ENCODE results near the gene PPY.
"Not testable (repeated sequence)": the region's sequence is repeated elsewhere in the genome, so short reads cannot be mapped to it uniquely, and the experiment has no call there.

Gene PPY

DNA sequence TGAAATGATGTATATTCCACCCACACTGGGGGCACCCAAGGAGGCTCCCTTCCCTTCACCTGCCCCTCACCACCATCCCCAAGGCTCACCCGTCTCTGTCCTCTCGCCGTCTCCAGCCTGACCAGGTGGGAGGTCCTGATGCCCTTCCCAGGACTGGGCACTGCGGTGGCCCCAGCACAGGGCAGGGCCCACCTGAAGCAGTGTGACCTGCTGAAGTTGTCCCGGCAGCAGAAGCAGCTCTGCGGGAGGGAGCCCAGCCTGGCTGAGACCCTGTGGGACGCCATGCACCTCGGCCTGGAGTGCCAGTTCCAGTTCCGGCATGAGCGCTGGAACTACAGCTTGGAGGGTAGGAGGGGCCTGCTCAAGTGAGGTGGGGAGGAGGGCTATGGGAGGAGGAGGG is 9.9 kb downstream of the PPY start:
- no peak for DNase-seq (ENCODE audit: low read depth in 2 of 2)

GRCh38 chr17:43931062-43931571 is 11.2 kb downstream of the PPY start:
- no peak for DNase-seq (ENCODE audit: low read depth in 2 of 2)

DNA sequence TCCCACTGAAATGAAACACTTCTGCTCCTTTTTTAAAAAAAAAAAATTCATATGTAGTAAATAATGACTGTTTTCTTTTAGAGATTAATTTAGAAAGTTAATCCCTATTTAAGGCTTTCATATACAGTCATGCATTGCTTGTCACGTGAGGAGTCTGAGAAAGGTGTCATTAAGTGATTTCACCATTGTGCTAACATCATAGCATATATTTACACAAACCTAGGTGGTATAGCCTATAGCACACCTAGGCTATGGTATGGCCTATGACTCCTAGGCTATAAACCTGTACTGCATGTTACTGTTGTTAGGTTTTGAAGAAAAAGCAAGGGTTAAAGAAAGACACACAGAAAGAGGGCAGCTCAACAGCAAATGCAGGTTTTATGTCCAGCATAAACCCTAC is 13.7 kb downstream of the PPY start:
- DNase-seq (ENCODE audit: low read depth in 2 of 2): no peak

GRCh38 chr17:43927929-43928328 is 14.3 kb downstream of the PPY start:
- DNase-seq (ENCODE audit: low read depth in 2 of 2): not testable (repeated sequence)

- no peak for DNase-seq (ENCODE audit: low read depth in 2 of 2)
Measured at GRCh38 chr17:43927060-43927864, 15.0 kb downstream of the PPY start.

GRCh38 chr17:43924558-43924957 is 17.7 kb downstream of the PPY start:
- no peak for DNase-seq (ENCODE audit: low read depth in 2 of 2)

DNA sequence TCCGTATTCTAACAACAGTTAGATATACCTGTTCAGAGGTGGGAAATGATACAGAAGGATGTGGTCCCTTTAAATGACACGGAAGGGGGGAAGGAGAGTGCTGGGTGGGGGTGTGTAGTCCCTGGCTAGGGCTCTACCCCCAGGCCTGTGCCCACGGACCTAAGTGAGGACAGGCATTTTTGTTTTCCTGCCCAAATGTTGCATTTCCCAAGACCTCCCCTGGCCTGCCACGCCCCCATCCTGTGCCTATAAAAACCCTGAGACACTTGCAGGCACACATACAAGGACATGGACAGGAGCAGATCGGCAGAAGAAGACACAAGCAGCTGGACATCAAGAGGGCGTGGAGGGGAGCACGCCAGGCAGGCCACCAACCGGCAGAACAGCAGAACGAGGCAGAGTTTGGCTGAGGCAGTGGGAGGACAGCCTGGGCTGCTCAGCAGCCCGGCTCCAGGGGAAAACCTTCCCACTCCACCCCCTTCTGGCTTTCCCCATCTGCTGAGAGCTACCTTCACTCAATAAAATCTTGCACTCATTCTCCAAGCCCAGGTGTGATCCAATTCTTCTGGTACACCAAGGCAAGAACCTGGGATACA is 21.7 kb downstream of the PPY start:
- DNase-seq (ENCODE audit: low read depth in 2 of 2): no peak

- no peak for DNase-seq (ENCODE audit: low read depth in 2 of 2)
Measured at GRCh38 chr17:43918026-43918389, 24.3 kb downstream of the PPY start.

DNA sequence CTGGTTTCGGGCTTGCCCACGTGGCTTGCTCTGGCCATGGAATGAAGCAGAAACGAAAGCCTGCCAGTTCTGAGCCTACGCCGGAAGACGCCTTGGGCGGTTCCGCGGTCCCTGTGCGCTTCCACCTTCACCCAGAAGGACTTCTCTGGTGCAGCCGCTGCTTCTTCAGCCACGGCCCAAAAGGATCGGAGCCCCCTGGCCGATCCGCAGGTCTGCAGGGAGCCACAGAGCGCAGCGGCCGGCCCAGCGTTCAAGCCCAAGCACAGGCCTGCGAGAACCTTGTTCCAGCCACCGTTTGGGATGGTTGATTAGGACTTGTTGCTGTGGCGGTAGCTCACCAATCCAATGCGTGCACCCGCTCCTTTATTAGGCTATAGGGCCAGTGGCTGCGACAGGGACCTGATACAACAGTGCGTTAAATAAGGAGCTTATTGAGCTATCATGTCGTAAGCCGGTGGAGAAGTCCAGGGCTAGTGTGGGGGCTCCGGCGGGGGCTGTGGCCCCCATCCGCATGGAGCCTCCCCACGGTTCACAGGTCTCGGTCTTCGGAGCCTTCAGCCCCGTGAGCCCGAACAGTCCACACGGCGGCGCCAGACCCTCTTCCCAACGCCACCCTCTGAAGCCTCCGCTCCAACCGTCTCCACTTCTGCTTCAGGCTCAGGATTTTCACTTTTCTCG is 24.8 kb downstream of the PPY start:
- no peak for DNase-seq (ENCODE audit: low read depth in 2 of 2)

DNA sequence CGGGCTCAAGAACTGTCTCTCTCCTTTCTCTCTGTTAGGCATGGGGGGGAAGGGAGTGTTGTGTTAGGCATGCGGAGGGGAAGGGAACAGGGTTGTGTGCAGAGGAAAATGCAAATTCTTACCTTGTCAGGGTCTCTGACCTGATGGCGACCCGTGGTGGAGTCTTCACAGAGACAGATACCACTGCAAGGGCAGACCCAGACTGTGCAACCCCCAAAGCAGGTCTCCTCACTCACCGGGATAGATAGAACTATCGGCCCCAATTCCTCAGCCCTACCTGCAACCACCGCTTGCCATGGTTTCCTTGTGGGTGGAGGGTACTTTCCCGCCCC is 25.3 kb downstream of the PPY start:
- DNase-seq (ENCODE audit: low read depth in 2 of 2): no peak

DNA sequence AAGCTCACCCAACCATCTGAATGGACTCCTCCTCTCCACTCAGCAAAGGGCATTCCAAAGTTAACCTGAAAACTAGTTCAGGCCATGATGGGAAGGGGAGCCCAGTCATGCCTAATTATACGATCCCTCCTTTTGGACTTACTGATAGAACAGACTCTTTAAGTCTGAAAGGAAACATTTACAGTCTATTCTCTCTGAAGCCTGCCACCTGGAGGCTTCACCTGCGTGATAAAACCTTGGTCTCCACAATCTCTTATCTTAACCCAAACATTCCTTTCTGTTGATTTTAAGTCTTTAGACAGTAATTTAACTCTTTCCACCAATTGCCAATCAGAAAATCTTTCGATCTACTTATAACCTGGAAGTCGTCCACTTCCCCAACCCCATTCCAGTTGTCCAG is 25.9 kb downstream of the PPY start:
- no peak for DNase-seq (ENCODE audit: low read depth in 2 of 2)

GRCh38 chr17:43915559-43915958 is 26.7 kb downstream of the PPY start:
- DNase-seq (ENCODE audit: low read depth in 2 of 2): no peak

DNA sequence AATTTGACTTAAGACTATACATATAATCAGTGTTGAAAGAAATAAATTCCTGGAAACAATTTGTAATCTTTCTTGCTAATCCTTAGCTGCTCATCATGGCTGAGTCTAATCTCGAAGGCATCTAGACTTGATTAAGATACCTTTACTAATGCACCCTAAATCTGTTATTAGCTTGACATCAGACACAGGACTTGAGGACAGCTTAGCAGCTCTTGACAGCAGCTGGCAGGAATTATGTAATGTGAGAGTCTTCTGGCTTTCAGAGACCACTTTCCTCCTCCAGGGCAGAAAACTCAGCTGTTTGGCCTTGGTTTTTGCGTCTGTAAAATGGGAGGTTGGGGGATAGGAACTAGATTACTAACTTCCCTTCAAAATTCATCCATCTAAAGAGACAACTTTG is 27.8 kb downstream of the PPY start:
- DNase-seq (ENCODE audit: low read depth in 2 of 2): no peak

DNA sequence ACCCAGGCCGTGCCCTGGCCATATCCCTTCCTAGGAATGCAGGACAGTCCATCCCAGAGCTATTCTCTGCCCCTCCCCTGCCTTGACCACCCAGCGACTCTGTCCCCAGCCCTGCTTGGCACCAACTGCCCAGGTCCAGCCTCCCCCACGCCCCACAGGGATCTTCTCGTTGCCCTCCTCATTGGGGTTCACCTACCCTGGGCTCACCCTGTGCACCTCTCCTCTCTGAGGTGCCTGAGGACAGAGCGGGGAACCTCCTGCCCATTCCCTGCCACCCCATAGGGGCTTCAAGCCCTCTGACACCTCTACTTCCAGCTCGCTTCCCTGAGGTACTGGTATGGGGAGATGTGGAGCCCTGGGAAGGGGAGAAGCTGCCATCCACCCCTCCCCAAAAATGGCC is 28.7 kb downstream of the PPY start:
- DNase-seq (ENCODE audit: low read depth in 2 of 2): no peak

DNA sequence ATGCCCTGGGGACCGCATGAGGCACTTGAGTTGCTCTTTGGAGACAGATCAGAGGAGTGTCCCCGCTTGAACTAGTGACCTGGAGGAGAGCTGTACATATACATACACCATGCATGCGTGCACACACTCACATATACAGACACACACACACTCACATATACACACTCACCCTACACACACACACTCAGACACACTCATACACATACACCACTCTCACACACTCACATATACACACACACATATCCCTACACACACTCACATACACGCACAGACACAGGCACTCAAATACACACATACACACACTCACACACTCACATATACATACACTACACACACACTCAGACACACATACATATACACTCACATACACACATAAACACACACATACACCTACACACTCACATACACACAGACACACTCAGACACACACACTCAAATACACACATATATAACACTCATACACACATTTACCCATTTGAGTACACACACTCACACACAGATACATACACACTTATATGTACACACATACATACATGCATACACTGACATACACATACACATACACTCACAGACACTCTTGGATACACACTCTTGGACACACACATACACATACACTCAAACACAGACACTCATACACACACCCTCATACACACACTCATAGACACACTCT is 29.5 kb downstream of the PPY start:
- no peak for DNase-seq (ENCODE audit: low read depth in 2 of 2)

DNA sequence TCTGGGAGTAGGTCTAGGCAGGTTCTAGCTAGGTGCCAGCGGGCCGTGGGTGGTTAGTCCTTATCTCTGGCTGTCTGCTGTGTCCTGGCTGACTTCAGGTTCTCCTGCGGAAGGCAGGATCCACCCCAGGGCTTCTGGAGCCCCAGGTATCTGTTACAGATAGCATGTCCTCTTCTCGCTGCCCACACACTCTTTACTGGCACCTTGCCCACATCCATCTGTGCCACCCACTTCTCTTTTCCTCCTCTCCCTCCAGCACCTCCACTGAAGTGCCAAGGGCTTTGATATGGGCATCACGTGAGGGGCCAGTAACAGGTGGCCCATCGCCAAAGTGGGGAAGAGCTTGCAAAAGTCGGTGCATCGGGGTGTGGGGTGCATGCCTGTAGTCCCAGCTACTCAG is 30.4 kb downstream of the PPY start:
- no peak for DNase-seq (ENCODE audit: low read depth in 2 of 2)

DNA sequence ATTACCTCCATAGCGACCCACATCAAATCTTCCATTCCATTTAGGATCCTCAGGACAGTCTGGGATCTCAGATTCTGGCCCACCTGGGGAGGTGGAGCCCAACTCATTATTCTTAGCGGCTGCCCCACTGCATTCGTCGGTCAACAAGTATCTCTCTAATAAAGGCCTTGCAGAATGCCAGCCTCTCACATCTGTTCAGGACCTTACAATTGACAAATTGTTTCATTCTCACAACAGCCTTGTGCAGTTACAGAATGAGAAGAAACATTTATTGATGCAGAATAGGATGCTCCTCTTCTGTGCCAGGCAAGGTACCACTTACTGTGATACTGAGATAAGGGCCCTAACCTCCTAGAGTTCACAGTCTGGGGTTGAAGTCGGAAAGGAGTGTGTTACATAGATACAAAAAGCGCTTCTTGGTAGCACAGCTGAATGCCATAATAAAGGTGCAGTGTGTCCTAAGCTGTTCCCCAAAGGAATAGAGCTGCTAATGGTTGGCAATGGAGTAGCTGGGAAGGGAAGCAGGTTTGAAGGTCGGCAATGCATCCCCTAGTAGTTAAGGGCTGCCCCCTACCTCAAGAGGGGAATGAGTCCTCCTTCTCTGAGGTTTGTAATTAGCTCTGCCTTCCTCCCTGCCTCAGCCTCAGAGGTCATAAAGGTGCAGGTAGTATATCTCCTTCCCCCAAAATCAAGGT is 32.6 kb downstream of the PPY start:
- no peak for DNase-seq (ENCODE audit: low read depth in 2 of 2)

DNA sequence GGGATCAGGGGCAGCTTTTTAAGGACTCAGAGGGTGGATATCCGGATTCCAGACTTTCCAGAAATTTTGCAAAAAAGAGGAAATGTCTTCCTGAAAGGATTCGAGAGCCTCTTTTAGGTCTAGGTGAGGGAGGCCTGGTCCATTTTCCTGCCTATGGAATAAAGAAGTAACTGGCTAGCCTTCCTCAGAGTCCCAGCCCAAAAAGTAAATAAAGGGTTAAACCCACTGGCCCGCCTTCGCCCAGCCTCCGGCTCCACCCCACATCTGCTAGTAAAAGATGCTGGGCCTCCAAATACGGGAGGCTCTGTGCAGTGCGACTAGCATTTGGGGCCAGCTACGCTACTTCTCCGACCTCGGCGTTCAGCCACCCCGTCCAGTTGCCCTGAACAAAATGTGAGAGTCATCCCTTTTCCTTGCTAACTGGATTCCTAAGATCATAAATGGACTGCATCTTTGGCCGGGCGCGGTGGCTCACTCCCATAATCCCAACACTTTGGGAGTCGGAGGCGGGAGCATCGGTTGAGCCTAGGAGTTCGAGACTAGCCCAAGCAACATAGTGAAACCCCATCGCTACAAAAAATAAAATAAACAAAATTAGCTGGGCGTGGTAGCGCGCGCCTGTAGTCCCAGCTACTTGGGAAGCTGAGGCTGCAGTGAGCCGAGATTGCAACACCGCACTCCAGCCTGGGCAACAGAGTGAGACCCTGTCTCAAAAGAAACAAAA is 34.1 kb downstream of the PPY start:
- DNase-seq (ENCODE audit: low read depth in 2 of 2): peak; percentile 32 to 49

DNA sequence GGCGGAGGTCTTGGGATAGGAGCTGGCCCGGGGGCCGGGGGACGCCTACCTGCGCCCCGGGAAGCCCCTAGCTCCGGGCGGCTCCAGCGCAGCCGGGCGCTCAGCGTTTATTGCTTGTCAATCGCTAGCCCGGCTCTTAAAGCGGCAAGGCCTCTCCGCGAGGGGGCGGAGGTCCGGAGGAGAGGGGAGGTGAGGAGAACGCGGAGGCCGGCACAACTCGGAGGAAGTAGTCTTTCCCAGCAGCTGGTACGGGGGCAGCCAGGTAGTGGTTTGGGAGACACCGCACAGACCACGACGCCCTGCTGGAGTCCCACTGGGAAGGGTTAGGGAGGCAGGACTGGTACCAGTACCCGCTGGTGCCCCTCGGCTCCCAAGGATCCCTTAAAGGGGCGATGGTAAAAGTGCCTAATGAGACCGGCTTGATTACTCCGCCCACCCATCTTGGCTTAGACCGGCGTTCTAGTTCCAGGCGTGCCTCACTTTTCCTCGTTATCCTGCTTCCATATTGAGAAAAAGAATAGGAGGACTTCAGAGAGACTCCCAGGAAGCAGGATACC is 34.8 kb downstream of the PPY start, which contains the start of gene MPP2:
Gene MPP2 (minus strand): TSS at position 112 of the 557 bp plus-strand sequence. CDS start 3,076 bp downstream, outside the sequence.
- peak; percentile 19 to 34 for DNase-seq (ENCODE audit: low read depth in 2 of 2)

- DNase-seq (ENCODE audit: low read depth in 2 of 2): no peak
Measured at GRCh38 chr17:43906951-43907424, 35.3 kb downstream of the PPY start.

All from fibroblast of skin of left biceps (primary cell).